Stimulated activated CD8-positive, alpha-beta memory T cell treated with anti-CD3 and anti-CD28 coated beads, Interleukin-15, amount 100 ng/mL, for 48 hours (primary cell): ENCODE data around the gene SYT1.

Source experiments
- DNase-seq, 2 donors: peaks; one replicate each; pipeline ENCODE4 v3.0.0-alpha.2; 2020; ENCODE audit warnings: low read depth in 2 of 2

Gene SYT1

DNA sequence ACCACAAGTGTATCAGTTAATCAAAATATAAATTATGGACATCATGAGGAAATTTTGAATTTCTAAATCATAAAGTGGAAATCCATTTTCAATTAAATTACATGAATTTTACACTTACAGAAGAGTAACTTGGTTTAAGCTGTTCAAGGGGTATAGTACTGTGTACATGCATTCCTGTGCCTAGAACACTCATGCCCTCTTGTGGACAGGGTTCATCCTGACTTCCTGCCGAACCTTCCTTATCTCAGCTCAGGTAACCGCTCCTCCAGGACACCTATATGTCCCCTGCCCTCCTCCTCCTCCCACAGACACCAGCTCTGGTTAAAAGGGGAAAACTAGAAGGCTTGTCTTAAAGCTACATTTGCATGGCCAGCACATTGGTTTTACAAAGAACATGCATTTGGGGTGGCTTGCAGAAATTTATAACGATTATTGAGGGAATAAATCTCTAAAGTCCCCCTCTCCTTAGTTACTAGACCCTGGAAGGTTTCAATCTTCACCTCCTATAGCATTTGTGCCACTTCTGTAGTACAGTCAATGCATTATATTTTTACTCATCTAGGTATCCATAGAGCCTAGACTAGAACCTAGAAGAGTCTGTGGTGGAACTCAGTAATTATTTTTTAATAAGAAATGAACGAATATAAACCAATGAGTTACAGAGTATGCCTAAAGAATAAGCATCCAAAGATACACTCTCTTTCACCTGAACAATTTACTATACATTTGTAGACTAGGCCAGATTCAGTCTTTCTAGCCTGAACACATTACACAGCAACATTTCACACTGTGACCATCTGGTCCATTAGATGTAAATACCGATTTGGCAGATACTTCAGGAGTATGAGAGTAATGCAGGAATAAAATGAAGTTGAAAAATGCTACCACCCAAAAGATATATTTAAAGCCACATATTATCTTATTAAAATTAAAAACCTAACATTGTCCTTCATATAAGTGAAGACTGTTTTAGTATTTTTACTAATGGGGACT lies 480.6 kb downstream of the SYT1 start:
- DNase-seq: no peak

GRCh38 chr12:79347866-79348265 lies 483.3 kb downstream of the SYT1 start:
- DNase-seq: no peak

- no peak for DNase-seq
Observed at GRCh38 chr12:79351251-79351650, 486.7 kb downstream of the SYT1 start.

GRCh38 chr12:79356216-79356615 lies 491.6 kb downstream of the SYT1 start:
- no peak for DNase-seq

DNA sequence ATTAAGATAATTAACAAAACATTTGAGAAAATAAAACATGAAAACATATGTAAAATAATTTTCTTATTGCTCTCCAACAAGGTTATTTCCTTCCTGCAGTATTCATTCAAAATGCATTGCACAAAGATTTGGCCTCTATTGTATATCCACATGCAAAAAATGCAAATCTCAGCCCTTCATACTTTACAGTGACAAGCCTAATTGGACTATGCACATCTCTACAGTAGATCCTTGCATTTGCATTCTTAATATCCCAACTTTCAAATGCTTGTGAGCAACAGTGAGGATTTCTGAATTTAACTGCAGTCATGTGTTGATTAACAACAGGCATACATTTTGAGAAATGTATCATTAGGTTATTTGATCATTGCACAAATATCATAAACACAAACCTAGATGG lies 492.5 kb downstream of the SYT1 start:
- DNase-seq: no peak

GRCh38 chr12:79358716-79359300 lies 494.2 kb downstream of the SYT1 start:
- DNase-seq: no peak

- DNase-seq: no peak
Observed at GRCh38 chr12:79360286-79360685, 495.7 kb downstream of the SYT1 start.

- no peak for DNase-seq
Observed at GRCh38 chr12:79360936-79361335, 496.4 kb downstream of the SYT1 start.

- no peak for DNase-seq
Observed at GRCh38 chr12:79364197-79364596, 499.6 kb downstream of the SYT1 start.

GRCh38 chr12:79366374-79366773 lies 501.8 kb downstream of the SYT1 start:
- DNase-seq: no peak

- no peak for DNase-seq
Observed at GRCh38 chr12:79367032-79367589, 502.5 kb downstream of the SYT1 start.

GRCh38 chr12:79370021-79370420 lies 505.4 kb downstream of the SYT1 start:
- no peak for DNase-seq

DNA sequence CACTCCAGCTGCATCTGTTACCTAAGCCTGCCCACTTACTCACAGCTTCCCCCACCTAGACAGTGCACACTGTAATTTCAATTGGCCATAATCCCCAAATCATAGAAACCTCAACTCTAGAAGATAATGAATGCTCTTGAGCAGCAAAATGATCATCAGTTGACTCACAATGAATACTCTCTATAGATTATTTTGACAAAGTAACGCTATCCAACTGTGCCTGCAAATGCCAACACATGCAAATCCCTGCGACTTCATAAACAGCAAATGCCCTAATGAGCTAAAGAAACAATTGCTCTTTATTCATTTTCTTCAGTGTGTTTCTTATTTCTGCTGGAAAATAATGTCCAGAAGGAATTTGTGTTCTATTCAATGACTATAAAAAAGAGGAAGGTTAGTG lies 506.7 kb downstream of the SYT1 start:
- DNase-seq: no peak

DNA sequence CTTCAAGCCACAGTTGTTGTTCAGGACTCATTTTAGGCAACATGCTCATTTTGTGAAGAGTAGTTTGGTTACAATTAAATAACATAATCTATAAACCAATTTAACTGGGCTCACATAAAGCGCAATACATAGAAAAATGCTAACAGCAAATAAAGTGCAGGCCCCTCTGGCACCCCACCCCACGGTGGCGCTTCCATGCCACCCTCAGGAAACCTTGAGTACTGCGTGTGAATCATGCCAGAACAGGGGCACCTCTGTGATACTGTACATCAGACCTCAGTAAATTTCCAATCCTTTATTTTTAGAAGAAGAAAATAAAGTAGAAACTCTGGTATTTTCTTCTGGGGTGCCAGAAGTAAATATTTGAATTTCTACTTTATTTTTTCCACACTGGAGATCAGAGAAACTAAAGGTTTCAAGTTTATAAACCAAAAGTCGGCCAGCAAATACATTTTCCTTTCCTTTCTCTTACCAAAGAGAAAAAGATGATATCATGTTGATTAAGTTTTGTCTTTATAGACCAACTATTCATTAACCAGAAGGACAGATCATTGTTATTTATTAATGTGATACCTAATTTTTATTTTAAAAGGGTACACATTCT lies 509.4 kb downstream of the SYT1 start:
- no peak for DNase-seq

DNA sequence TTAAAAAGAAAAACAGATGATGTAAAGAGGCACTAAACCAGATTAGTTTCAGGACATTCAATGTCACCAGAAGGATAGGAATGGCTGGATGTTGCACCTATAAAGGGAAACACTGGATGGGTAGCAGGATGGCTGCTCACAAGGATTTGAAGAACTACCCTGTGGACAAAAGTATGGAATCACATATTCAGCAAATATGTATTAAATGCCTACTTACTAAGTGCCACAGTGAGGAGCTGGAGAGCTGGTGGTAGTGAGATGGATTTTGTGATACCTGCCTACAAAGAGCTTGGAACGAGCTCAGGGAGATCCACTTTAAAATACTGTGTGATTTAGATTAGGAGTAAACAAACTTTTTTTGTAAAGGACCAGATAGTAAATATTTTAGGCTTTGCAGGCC lies 510.0 kb downstream of the SYT1 start:
- DNase-seq: no peak

GRCh38 chr12:79375050-79375449 lies 510.5 kb downstream of the SYT1 start:
- DNase-seq: no peak

GRCh38 chr12:79378496-79378895 lies 513.9 kb downstream of the SYT1 start:
- no peak for DNase-seq

GRCh38 chr12:79380402-79380801 lies 515.8 kb downstream of the SYT1 start:
- no peak for DNase-seq

- DNase-seq: no peak
Observed at GRCh38 chr12:79381248-79382208, 517.0 kb downstream of the SYT1 start.

GRCh38 chr12:79384551-79384950 lies 520.0 kb downstream of the SYT1 start:
- DNase-seq: no peak

- DNase-seq: no peak
Observed at GRCh38 chr12:79388011-79388410, 523.4 kb downstream of the SYT1 start.
